Neural cell (in vitro differentiated cells): ENCODE data around the gene PPHLN1.

Experiments used
- CTCF ChIP-seq: fragments of 450-650 bp; IDR thresholded peaks from 2 replicates; pipeline ENCODE4 v1.5.1; 2014; ENCODE audit warnings: antibody characterized with exemption, mild to moderate bottlenecking, moderate library complexity; ENCODE audit not compliant: poor library complexity, severe bottlenecking
- EZH2 ChIP-seq: fragments of 200-600, 300-800 bp; shearing (Covaris generic), sonication (generic); IDR thresholded peaks from 2 replicates; pipeline ENCODE4 v1.6.1; 2014; ENCODE audit warnings: antibody characterized with exemption, low read length, borderline replicate concordance, mild to moderate bottlenecking; ENCODE audit not compliant: insufficient read depth, poor library complexity, severe bottlenecking
- MXI1 ChIP-seq: fragments of 450-650 bp; conservative IDR thresholded peaks from 2 replicates; pipeline ENCODE4 v1.6.1; 2014; ENCODE audit warnings: antibody characterized with exemption, mild to moderate bottlenecking; ENCODE audit not compliant: poor library complexity, severe bottlenecking
- POLR2AphosphoS5 ChIP-seq: IDR thresholded peaks from 2 replicates; pipeline ENCODE4 v1.6.1; 2012
- REST ChIP-seq: IDR thresholded peaks from 2 replicates; pipeline ENCODE4 v1.6.1; 2012; ENCODE audit warnings: borderline replicate concordance
- TAF1 ChIP-seq: IDR thresholded peaks from 2 replicates; pipeline ENCODE4 v1.6.1; 2012; ENCODE audit warnings: low read depth

- TF ChIP-seq EZH2 (no peak), POLR2AphosphoS5 (no peak), CTCF (no peak), TAF1 (no peak), REST (no peak), MXI1 (no peak)
These were observed 146.4 kb downstream of the PPHLN1 start for GRCh38 chr12:42472376-42472775.
